Mesenchymal stem cell (in vitro differentiated cells and primary cell): ENCODE data around the gene BICRA.

ENCODE experiments used
- DNase-seq: peaks from one replicate; pipeline ENCODE4 v3.0.0-alpha.2; 2013
- H2AFZ ChIP-seq: one replicate; pipeline ENCODE4 v1.6.1; 2013; ENCODE audit warnings: low read depth, mild to moderate bottlenecking, control low read depth, inconsistent platforms, low read length, moderate library complexity
- H2AK5ac ChIP-seq: 2 replicates; pipeline ENCODE4 v1.6.1; 2013; ENCODE audit warnings: low read length, moderate library complexity, mild to moderate bottlenecking, inconsistent platforms; ENCODE audit not compliant: severe bottlenecking
- H2BK120ac ChIP-seq: one replicate; pipeline ENCODE4 v1.6.1; 2013; ENCODE audit warnings: low read depth, mild to moderate bottlenecking, inconsistent platforms, low read length, moderate library complexity
- H2BK12ac ChIP-seq, 2 experiments: one replicate each; pipeline ENCODE4 v1.6.1; 2013; ENCODE audit warnings: inconsistent platforms in 2 of 2, low read length in 2 of 2, mild to moderate bottlenecking in 2 of 2, moderate library complexity in 2 of 2, control low read depth in 1 of 2
- H2BK15ac ChIP-seq: one replicate; pipeline ENCODE4 v1.6.1; 2013; ENCODE audit warnings: mild to moderate bottlenecking, low read depth, inconsistent platforms; ENCODE audit not compliant: poor library complexity, severe bottlenecking
- H2BK5ac ChIP-seq: 2 replicates; pipeline ENCODE4 v1.6.1; 2013; ENCODE audit warnings: low read depth, mild to moderate bottlenecking, low read length, control low read depth, inconsistent platforms; ENCODE audit not compliant: poor library complexity, severe bottlenecking
- H3K14ac ChIP-seq, 2 experiments: one replicate each; pipeline ENCODE4 v1.6.1; 2013; ENCODE audit warnings: inconsistent platforms in 2 of 2, low read length in 2 of 2, control low read depth in 1 of 2, mild to moderate bottlenecking in 1 of 2, moderate library complexity in 1 of 2
- H3K18ac ChIP-seq, 2 experiments: one replicate each; pipeline ENCODE4 v1.6.1; 2013; ENCODE audit warnings: inconsistent platforms in 2 of 2, low read length in 2 of 2, control low read depth in 1 of 2, low read depth in 1 of 2, mild to moderate bottlenecking in 1 of 2
- H3K23ac ChIP-seq, 2 experiments: one replicate each; pipeline ENCODE4 v1.6.1; 2013; ENCODE audit warnings: inconsistent platforms in 2 of 2, low read length in 2 of 2, mild to moderate bottlenecking in 2 of 2, moderate library complexity in 2 of 2, control low read depth in 1 of 2
- H3K27ac ChIP-seq: 2 replicates; pipeline ENCODE4 v1.5.1; 2013; ENCODE audit warnings: mild to moderate bottlenecking, moderate library complexity, low read length, control low read depth, inconsistent platforms; ENCODE audit not compliant: poor library complexity, severe bottlenecking
- H3K27me3 ChIP-seq, 2 experiments: 2 replicates each; pipeline versions ENCODE4 v1.6.1 to v1.7.0; 2013; ENCODE audit warnings: low read length in 2 of 2, mild to moderate bottlenecking in 2 of 2, moderate library complexity in 2 of 2, control low read depth in 1 of 2, inconsistent platforms in 1 of 2; ENCODE audit not compliant: control insufficient read depth in 1 of 2, insufficient read depth in 1 of 2
- H3K36me3 ChIP-seq, 2 experiments: 2 replicates each; pipeline versions ENCODE4 v1.6.1 to v1.7.0; 2013; ENCODE audit warnings: low read length in 2 of 2, control low read depth in 1 of 2, inconsistent platforms in 1 of 2, low read depth in 1 of 2, mild to moderate bottlenecking in 1 of 2; ENCODE audit not compliant: insufficient read depth in 2 of 2, control insufficient read depth in 1 of 2
- H3K4ac ChIP-seq, 2 experiments: one replicate each; pipeline ENCODE4 v1.6.1; 2013; ENCODE audit warnings: inconsistent platforms in 2 of 2, low read length in 2 of 2, mild to moderate bottlenecking in 2 of 2, moderate library complexity in 2 of 2, control low read depth in 1 of 2, low read depth in 1 of 2
- H3K4me1 ChIP-seq: 2 replicates; pipeline ENCODE4 v1.6.1; 2013; ENCODE audit warnings: low read depth, low read length, control low read depth; ENCODE audit not compliant: control insufficient read depth, insufficient read depth
- H3K4me2 ChIP-seq: 2 replicates; pipeline ENCODE4 v1.6.1; 2013; ENCODE audit warnings: low read length, mild to moderate bottlenecking, inconsistent platforms; ENCODE audit not compliant: poor library complexity, severe bottlenecking
- H3K4me3 ChIP-seq, 2 experiments: 2 replicates each; pipeline versions ENCODE4 v1.5.1 to v1.7.0; 2013; ENCODE audit warnings: low read length in 2 of 2, mild to moderate bottlenecking in 2 of 2, control low read depth in 1 of 2, low read depth in 1 of 2; ENCODE audit not compliant: insufficient read depth in 1 of 2
- H3K79me1 ChIP-seq: replicated peaks from 2 replicates; pipeline ENCODE4 v1.6.1; 2013; ENCODE audit warnings: mild to moderate bottlenecking, control low read depth, low read length, inconsistent platforms; ENCODE audit not compliant: poor library complexity, severe bottlenecking
- H3K9ac ChIP-seq: 2 replicates; pipeline ENCODE4 v1.7.0; 2013; ENCODE audit warnings: mild to moderate bottlenecking, low read length, moderate library complexity
- H3K9me3 ChIP-seq: 2 replicates; pipeline ENCODE4 v1.7.0; 2013; ENCODE audit warnings: mild to moderate bottlenecking, low read length; ENCODE audit not compliant: control insufficient read depth
- H4K8ac ChIP-seq: one replicate; pipeline ENCODE4 v1.6.1; 2013; ENCODE audit warnings: inconsistent platforms, mild to moderate bottlenecking, low read length, moderate library complexity
- H4K91ac ChIP-seq: one replicate; pipeline ENCODE4 v1.6.1; 2013; ENCODE audit warnings: mild to moderate bottlenecking, low read length, inconsistent platforms
- WGBS: methylation state at CpG from one replicate; pipeline ENCODE4 v1.1.7; 2013; ENCODE audit warnings: mixed read lengths; 5-methylcytosine and 5-hydroxymethylcytosine counted together

BICRA gene

GRCh38 chr19:47695533-47696262 lies 86.8 kb downstream of the BICRA start:
- H2BK15ac ChIP-seq: no peak overlapping the region
- H4K8ac ChIP-seq: no peak overlapping the region
- H3K9ac ChIP-seq: no peak overlapping the region
- H3K18ac ChIP-seq: no peak overlapping the region
- no peak overlapping the region for H4K91ac ChIP-seq
- H2BK5ac ChIP-seq: no peak overlapping the region
- H2BK120ac ChIP-seq: no peak overlapping the region
- H2AFZ ChIP-seq: no peak overlapping the region
- no peaks in the 10 kb centered on the region for H3K9me3 ChIP-seq
- peaks cover 58 to 77% of the 10 kb centered on the region in 2 experiments for H3K36me3 ChIP-seq
- no peak overlapping the region for H3K4me2 ChIP-seq
- no peaks in the 10 kb centered on the region for H3K27me3 ChIP-seq
- no peak overlapping the region for H2BK12ac ChIP-seq
- H3K4ac ChIP-seq: no peak overlapping the region
- no peak overlapping the region for H3K23ac ChIP-seq
- WGBS: 91% methylated on average over 23 of the region's 26 CpGs
- H3K4me1 ChIP-seq: peaks cover 4% of the 10 kb centered on the region
- H3K79me1 ChIP-seq: peaks cover 33% of the 10 kb centered on the region
- H3K4me3 ChIP-seq: no peak overlapping the region
- H3K27ac ChIP-seq: no peak overlapping the region
- H2AK5ac ChIP-seq: no peak overlapping the region
- no peak overlapping the region for H3K14ac ChIP-seq
- DNase-seq: no peak

- Histone ChIP-seq H3K4me3 (no peak overlapping the region), H2BK120ac (no peak overlapping the region), H3K79me1 (peaks cover 32% of the 10 kb centered on the region)
These were observed 87.7 kb downstream of the BICRA start for GRCh38 chr19:47696635-47697034.

GRCh38 chr19:47697863-47698609 lies 89.1 kb downstream of the BICRA start:
- Histone ChIP-seq H3K23ac (peak overlapping the region in 1 of 2 experiments; percentile 52), H3K27me3 (no peaks in the 10 kb centered on the region), H3K4me1 (peaks cover 4% of the 10 kb centered on the region), H2BK15ac (no peak overlapping the region), H2BK12ac (peak overlapping the region in 1 of 2 experiments; percentile 25), H4K8ac (peak overlapping the region; percentile 78), H3K36me3 (peaks cover 52 to 82% of the 10 kb centered on the region in 2 experiments), H3K4me2 (peak overlapping the region; percentile 3), H2BK120ac (no peak overlapping the region), H3K4ac (no peak overlapping the region), H3K79me1 (peaks cover 31% of the 10 kb centered on the region), H3K14ac (no peak overlapping the region), H3K18ac (peak overlapping the region; percentile 27 to 74), H2AK5ac (peak overlapping the region; percentile 55), H3K4me3 (no peak overlapping the region), H3K9me3 (no peaks in the 10 kb centered on the region), H2AFZ (no peak overlapping the region), H2BK5ac (no peak overlapping the region), H4K91ac (peak overlapping the region; percentile 45), H3K27ac (peak overlapping the region; percentile 8), H3K9ac (peak overlapping the region; percentile 50)
- WGBS: 44% methylated on average over 21 of the region's 21 CpGs
- DNase-seq: peak; percentile 85

More at GRCh38 chr19:47696635-47697034, 87.7 kb downstream of the BICRA start:
- Histone ChIP-seq H2BK12ac (no peak overlapping the region), H3K27me3 (no peaks in the 10 kb centered on the region), H3K4ac (no peak overlapping the region), H3K14ac (no peak overlapping the region), H3K4me1 (peaks cover 4% of the 10 kb centered on the region), H3K4me2 (no peak overlapping the region), H3K36me3 (peaks cover 57 to 81% of the 10 kb centered on the region in 2 experiments), H3K9me3 (no peaks in the 10 kb centered on the region), H3K18ac (no peak overlapping the region), H2BK5ac (no peak overlapping the region), H2AK5ac (no peak overlapping the region), H2AFZ (no peak overlapping the region), H3K27ac (no peak overlapping the region), H4K91ac (no peak overlapping the region), H3K9ac (no peak overlapping the region), H3K23ac (no peak overlapping the region), H4K8ac (no peak overlapping the region), H2BK15ac (no peak overlapping the region)
- DNase-seq: no peak
- 97% methylated on average over 7 of the region's 8 CpGs for WGBS

GRCh38 chr19:47698631-47699359 lies 89.9 kb downstream of the BICRA start:
- Histone ChIP-seq H2BK15ac (no peak overlapping the region), H3K9ac (no peak overlapping the region), H3K4me3 (no peak overlapping the region), H3K18ac (no peak overlapping the region), H2BK12ac (no peak overlapping the region), H3K23ac (no peak overlapping the region), H3K14ac (no peak overlapping the region), H3K4me2 (no peak overlapping the region), H3K79me1 (peaks cover 26% of the 10 kb centered on the region), H3K27me3 (no peaks in the 10 kb centered on the region), H2AK5ac (no peak overlapping the region), H3K4ac (no peak overlapping the region), H3K27ac (no peak overlapping the region), H2AFZ (no peak overlapping the region), H3K4me1 (peaks cover 3% of the 10 kb centered on the region), H3K9me3 (no peaks in the 10 kb centered on the region), H3K36me3 (peaks cover 52 to 82% of the 10 kb centered on the region in 2 experiments), H4K8ac (no peak overlapping the region), H2BK5ac (no peak overlapping the region), H4K91ac (no peak overlapping the region), H2BK120ac (no peak overlapping the region)
- WGBS: 90% methylated on average over 46 of the region's 46 CpGs
- DNase-seq: no peak
